HCT116 (cell line): ENCODE results near the gene SLC28A3. TPM values are rescaled to one million over a fixed set of nuclear protein-coding genes. Genes with fewer than 3 reads are reported as not detected.

ENCODE experiments used
- ATAC-seq: fragments of 200-7000 bp; cut with Tn5 transposase; 2 replicates; pipeline ENCODE4 v1.9.1; 2020; ENCODE audit warnings: mild to moderate bottlenecking, moderate library complexity
- BruUV-seq: library from RNA; stranded (reverse); fragments of 400-500 nt; replicated peaks from 2 replicates; lab custom pipeline; 2021; lab: Mats Ljungman, UMichigan
- CTCF ChIA-PET: fragments of 300-600 bp; sonication (Branson Sonifier 250); formaldehyde crosslinking; loops from one replicate; lab custom pipeline; 2021; ENCODE audit warnings: antibody characterized with exemption; lab: Charles Lee
- POLR2A ChIA-PET: fragments of 300-600, 350-600 bp; sonication (Branson Sonifier 250); formaldehyde crosslinking; loops from one replicate; lab custom pipeline; 2021; ENCODE audit warnings: antibody characterized with exemption; lab: Charles Lee
- RAD21 ChIA-PET, 2 experiments: fragments of 300-600 bp; sonication (Branson Sonifier 250); formaldehyde crosslinking; loops; one replicate each; lab custom pipeline; 2023; ENCODE audit warnings: low total read pairs in 2 of 2; ENCODE audit not compliant: uncharacterized antibody in 2 of 2, unreplicated experiment in 2 of 2, low non-redundant PET in 1 of 2; lab: Charles Lee
- DNase-seq: peaks from one replicate; pipeline ENCODE4 v3.0.0-alpha.2; 2010; ENCODE audit warnings: low read depth, low spot score
- H2AFZ ChIP-seq: fragments of 200-600 bp; shearing (Covaris generic), sonication (generic); 2 replicates; pipeline ENCODE4 v1.6.1; 2017; ENCODE audit warnings: low read depth, mixed run types, mixed read lengths, antibody characterized with exemption, low read length; ENCODE audit not compliant: poor library complexity, severe bottlenecking
- H3K27ac ChIP-seq: 2 replicates; pipeline ENCODE4 v1.5.1; 2012; ENCODE audit warnings: low read depth, low read length
- H3K27me3 ChIP-seq: fragments of 200-600 bp; sonication (generic); 2 replicates; pipeline ENCODE4 v1.6.1; 2016; ENCODE audit warnings: mixed run types, low read length, mixed read lengths; ENCODE audit not compliant: insufficient read depth
- H3K36me3 ChIP-seq, 2 experiments: fragments of 200-500 bp in 1 of 2; fragments of 200-600 bp in 1 of 2; sonication (Bioruptor generic) in 1 of 2; sonication (generic) in 1 of 2; 2 replicates each; pipeline versions ENCODE4 v1.5.1 to v1.6.1; 2014 to 2016; ENCODE audit warnings: low read length in 2 of 2, inconsistent platforms in 1 of 2, mixed read lengths in 1 of 2, mixed run types in 1 of 2; ENCODE audit not compliant: insufficient read depth in 2 of 2, control insufficient read depth in 1 of 2
- H3K4me1 ChIP-seq, 2 experiments: fragments of 200-600 bp in 1 of 2; sonication (generic) in 1 of 2; 2 replicates each; pipeline versions ENCODE4 v1.5.1 to v1.6.1; 2012 to 2017; ENCODE audit warnings: low read length in 2 of 2, inconsistent platforms in 1 of 2, mild to moderate bottlenecking in 1 of 2, mixed read lengths in 1 of 2, mixed run types in 1 of 2, moderate library complexity in 1 of 2; ENCODE audit not compliant: insufficient read depth in 2 of 2, control insufficient read depth in 1 of 2
- H3K4me2 ChIP-seq: fragments of 200-600 bp; sonication (generic); 2 replicates; pipeline ENCODE4 v1.6.1; 2017; ENCODE audit warnings: mixed run types, low read length, mixed read lengths
- H3K4me3 ChIP-seq, 2 experiments: fragments of 200-600 bp in 1 of 2; sonication (generic) in 1 of 2; replicated peaks in 1 of 2; 2 replicates each; pipeline ENCODE4 v1.5.1; 2011 to 2016; ENCODE audit warnings: low read length in 2 of 2, control low read depth in 1 of 2, low read depth in 1 of 2, mild to moderate bottlenecking in 1 of 2, mixed read lengths in 1 of 2, mixed run types in 1 of 2
- H3K79me2 ChIP-seq: fragments of 200-600 bp; sonication (generic); 2 replicates; pipeline ENCODE4 v1.6.1; 2017; ENCODE audit warnings: mild to moderate bottlenecking, mixed run types, low read length, moderate library complexity, mixed read lengths; ENCODE audit not compliant: insufficient read depth
- H3K9ac ChIP-seq: fragments of 200-600 bp; sonication (generic); 2 replicates; pipeline ENCODE4 v1.6.1; 2016; ENCODE audit warnings: low read length, mixed read lengths
- H3K9me2 ChIP-seq: fragments of 200-600 bp; sonication (generic), shearing (Covaris generic); 2 replicates; pipeline ENCODE4 v1.6.1; 2017; ENCODE audit warnings: mixed run types, mild to moderate bottlenecking, moderate library complexity; ENCODE audit not compliant: insufficient read depth
- H3K9me3 ChIP-seq, 2 experiments: fragments of 200-500 bp in 1 of 2; fragments of 200-600 bp in 1 of 2; sonication (Bioruptor generic) in 1 of 2; sonication (generic) in 1 of 2; 2 replicates each; pipeline ENCODE4 v1.6.1; 2014 to 2017; ENCODE audit warnings: low read length in 2 of 2, mixed read lengths in 2 of 2, inconsistent platforms in 1 of 2, low read depth in 1 of 2, mild to moderate bottlenecking in 1 of 2, mixed run types in 1 of 2, moderate library complexity in 1 of 2; ENCODE audit not compliant: control insufficient read depth in 1 of 2, insufficient read depth in 1 of 2
- H4K20me1 ChIP-seq: fragments of 200-600 bp; sonication (generic), shearing (Covaris generic); 2 replicates; pipeline ENCODE4 v1.6.1; 2017; ENCODE audit warnings: mixed run types, mild to moderate bottlenecking, moderate library complexity; ENCODE audit not compliant: insufficient read depth
- ATF3 ChIP-seq: IDR thresholded peaks from 2 replicates; pipeline ENCODE4 v1.6.1; 2012
- CEBPB ChIP-seq: IDR thresholded peaks from 2 replicates; pipeline ENCODE4 v1.6.1; 2012; ENCODE audit warnings: low read depth
- ELF1 ChIP-seq: IDR thresholded peaks from 2 replicates; pipeline ENCODE4 v1.6.1; 2012; ENCODE audit warnings: low read depth, borderline replicate concordance
- EZH2 ChIP-seq: fragments of 200-600 bp; sonication (generic); IDR thresholded peaks from 2 replicates; pipeline ENCODE4 v1.6.1; 2017; ENCODE audit warnings: antibody characterized with exemption, mixed run types
- EZH2phosphoT487 ChIP-seq: fragments of 200-600 bp; IDR thresholded peaks from 2 replicates; pipeline ENCODE4 v1.6.1; 2018; ENCODE audit warnings: antibody characterized with exemption, borderline replicate concordance
- FOSL1 ChIP-seq: IDR thresholded peaks from 2 replicates; pipeline ENCODE4 v1.6.1; 2012; ENCODE audit warnings: low read depth
- JUND ChIP-seq: IDR thresholded peaks from 2 replicates; pipeline ENCODE4 v1.6.1; 2012
- POLR2AphosphoS5 ChIP-seq: IDR thresholded peaks from 2 replicates; pipeline ENCODE4 v1.6.1; 2011; ENCODE audit warnings: mild to moderate bottlenecking, low read depth, low read length, moderate library complexity
- RAD21 ChIP-seq: IDR thresholded peaks from 2 replicates; pipeline ENCODE4 v1.6.1; 2012; ENCODE audit warnings: low read depth, mild to moderate bottlenecking
- SIN3A ChIP-seq: IDR thresholded peaks from 2 replicates; pipeline ENCODE4 v1.6.1; 2012; ENCODE audit warnings: low read depth
- SRF ChIP-seq: IDR thresholded peaks from 2 replicates; pipeline ENCODE4 v1.6.1; 2012; ENCODE audit warnings: low read depth
- TCF7L2 ChIP-seq: IDR thresholded peaks from 2 replicates; pipeline ENCODE4 v1.7.0; 2011; ENCODE audit warnings: borderline replicate concordance, inconsistent platforms; ENCODE audit not compliant: insufficient read depth, insufficient read length; ENCODE audit errors: extremely low read depth
- ZFX ChIP-seq: fragments of 450-650 bp; IDR thresholded peaks from 2 replicates; pipeline ENCODE4 v1.6.1; 2017
- ZNF274 ChIP-seq: fragments of 200-500 bp; sonication (Bioruptor generic); IDR thresholded peaks from 2 replicates; pipeline ENCODE4 v1.6.1; 2014; ENCODE audit warnings: mild to moderate bottlenecking, low read depth, low read length, inconsistent platforms
- intact Hi-C: fragments of 100-400 bp; cut with micrococcal nuclease; formaldehyde crosslinking; loops from 2 replicates; pipeline ENCODE4 v1.10.0; 2022
- total RNA-seq: library from RNA; stranded (reverse); gene quantifications from one replicate; pipeline ENCODE4 v1.2.1, GENCODE V29; 2021; ENCODE audit not compliant: unreplicated experiment
- TF ChIP-seq, protein P1 (sequence below), 3 experiments: fragments of 200-600 bp in 1 of 3; sonication (generic) in 1 of 3; IDR thresholded peaks in 2 of 3; conservative IDR thresholded peaks in 1 of 3; 2 replicates each; pipeline ENCODE4 v1.5.1; 2012 to 2017; ENCODE audit warnings: low read depth in 2 of 3, low read length in 2 of 3, antibody characterized with exemption in 1 of 3, borderline replicate concordance in 1 of 3, control low read depth in 1 of 3, mild to moderate bottlenecking in 1 of 3, mixed read lengths in 1 of 3, mixed run types in 1 of 3, moderate library complexity in 1 of 3; ENCODE audit not compliant: insufficient read depth in 1 of 3
- TF ChIP-seq, protein P2 (sequence below): IDR thresholded peaks from 2 replicates; pipeline ENCODE4 v1.6.1; 2012; ENCODE audit warnings: low read depth

The SLC28A3 gene
- total RNA-seq, 1 experiment from 2014 or later, result not detected

DNA sequence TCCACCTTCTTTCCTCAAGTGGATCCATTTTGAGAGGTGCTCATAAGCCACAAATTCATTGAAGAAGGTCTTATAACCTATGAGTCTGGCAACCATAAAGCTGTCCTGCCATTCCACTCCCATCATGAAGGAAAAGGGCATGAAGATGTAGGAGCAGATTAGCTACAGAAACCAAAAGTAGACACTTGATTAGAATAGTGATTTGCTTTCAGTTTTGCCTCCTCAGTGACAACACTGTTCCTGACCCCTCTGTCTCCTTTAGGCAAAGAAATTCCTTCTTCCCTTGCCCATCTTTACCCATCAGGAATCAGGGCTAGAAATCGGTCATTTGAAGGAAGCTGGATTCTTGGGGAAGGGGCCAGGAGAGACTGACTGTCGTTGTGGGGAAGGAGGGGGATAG lies 55.2 kb downstream of the SLC28A3 start:
- intact Hi-C loops, result no loop called here
- ChIA-PET POLR2A (no interaction called here), CTCF (interaction anchor here (1.9 kb wide), 1 partner anchor 8 kb away, joined by 6 read pairs; no protein-coding TSS in a partner anchor)

More for the DNA sequence above, 55.2 kb downstream of the SLC28A3 start:
- no peaks in the 10 kb centered on the region for H3K9me3 ChIP-seq
- peaks cover 32% of the 10 kb centered on the region; the same call in 1 of the 2 replicates for H3K27me3 ChIP-seq
- no peak overlapping the region for H3K4me2 ChIP-seq
- no peaks in the 10 kb centered on the region for H3K79me2 ChIP-seq
- H2AFZ ChIP-seq, result no peak overlapping the region
- no peak overlapping the region for H3K4me3 ChIP-seq
- no peaks in the 10 kb centered on the region for H3K9me2 ChIP-seq
- no peaks in the 10 kb centered on the region for H3K36me3 ChIP-seq
- RAD21 ChIA-PET, result no interaction called here
- ATAC-seq (no peak), DNase-seq (no peak)
- H4K20me1 ChIP-seq, result no peaks in the 10 kb centered on the region
- H3K27ac ChIP-seq, result no peak overlapping the region
- H3K4me1 ChIP-seq, result no peaks in the 10 kb centered on the region
- no peak for TF ChIP-seq EZH2
- no peak for TF ChIP-seq TCF7L2
- no peak for TF ChIP-seq SRF
- no peak for TF ChIP-seq EZH2phosphoT487
- TF ChIP-seq, protein P1, sequence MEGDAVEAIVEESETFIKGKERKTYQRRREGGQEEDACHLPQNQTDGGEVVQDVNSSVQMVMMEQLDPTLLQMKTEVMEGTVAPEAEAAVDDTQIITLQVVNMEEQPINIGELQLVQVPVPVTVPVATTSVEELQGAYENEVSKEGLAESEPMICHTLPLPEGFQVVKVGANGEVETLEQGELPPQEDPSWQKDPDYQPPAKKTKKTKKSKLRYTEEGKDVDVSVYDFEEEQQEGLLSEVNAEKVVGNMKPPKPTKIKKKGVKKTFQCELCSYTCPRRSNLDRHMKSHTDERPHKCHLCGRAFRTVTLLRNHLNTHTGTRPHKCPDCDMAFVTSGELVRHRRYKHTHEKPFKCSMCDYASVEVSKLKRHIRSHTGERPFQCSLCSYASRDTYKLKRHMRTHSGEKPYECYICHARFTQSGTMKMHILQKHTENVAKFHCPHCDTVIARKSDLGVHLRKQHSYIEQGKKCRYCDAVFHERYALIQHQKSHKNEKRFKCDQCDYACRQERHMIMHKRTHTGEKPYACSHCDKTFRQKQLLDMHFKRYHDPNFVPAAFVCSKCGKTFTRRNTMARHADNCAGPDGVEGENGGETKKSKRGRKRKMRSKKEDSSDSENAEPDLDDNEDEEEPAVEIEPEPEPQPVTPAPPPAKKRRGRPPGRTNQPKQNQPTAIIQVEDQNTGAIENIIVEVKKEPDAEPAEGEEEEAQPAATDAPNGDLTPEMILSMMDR (IDR thresholded peaks at IDR 0.05 in 2 of 3, conservative IDR thresholded peaks at IDR 0.05 in 1 of 3; ENCODE audit: borderline replicate concordance in 1 of 3, insufficient read depth in 1 of 3, low read depth in 2 of 3, low read length in 2 of 3), result no peak
- no peak for TF ChIP-seq RAD21
- TF ChIP-seq CEBPB, result no peak
- TF ChIP-seq ATF3, result no peak
- TF ChIP-seq JUND, result no peak
- TF ChIP-seq ELF1, result no peak
- TF ChIP-seq SIN3A, result no peak
- TF ChIP-seq, protein P2, sequence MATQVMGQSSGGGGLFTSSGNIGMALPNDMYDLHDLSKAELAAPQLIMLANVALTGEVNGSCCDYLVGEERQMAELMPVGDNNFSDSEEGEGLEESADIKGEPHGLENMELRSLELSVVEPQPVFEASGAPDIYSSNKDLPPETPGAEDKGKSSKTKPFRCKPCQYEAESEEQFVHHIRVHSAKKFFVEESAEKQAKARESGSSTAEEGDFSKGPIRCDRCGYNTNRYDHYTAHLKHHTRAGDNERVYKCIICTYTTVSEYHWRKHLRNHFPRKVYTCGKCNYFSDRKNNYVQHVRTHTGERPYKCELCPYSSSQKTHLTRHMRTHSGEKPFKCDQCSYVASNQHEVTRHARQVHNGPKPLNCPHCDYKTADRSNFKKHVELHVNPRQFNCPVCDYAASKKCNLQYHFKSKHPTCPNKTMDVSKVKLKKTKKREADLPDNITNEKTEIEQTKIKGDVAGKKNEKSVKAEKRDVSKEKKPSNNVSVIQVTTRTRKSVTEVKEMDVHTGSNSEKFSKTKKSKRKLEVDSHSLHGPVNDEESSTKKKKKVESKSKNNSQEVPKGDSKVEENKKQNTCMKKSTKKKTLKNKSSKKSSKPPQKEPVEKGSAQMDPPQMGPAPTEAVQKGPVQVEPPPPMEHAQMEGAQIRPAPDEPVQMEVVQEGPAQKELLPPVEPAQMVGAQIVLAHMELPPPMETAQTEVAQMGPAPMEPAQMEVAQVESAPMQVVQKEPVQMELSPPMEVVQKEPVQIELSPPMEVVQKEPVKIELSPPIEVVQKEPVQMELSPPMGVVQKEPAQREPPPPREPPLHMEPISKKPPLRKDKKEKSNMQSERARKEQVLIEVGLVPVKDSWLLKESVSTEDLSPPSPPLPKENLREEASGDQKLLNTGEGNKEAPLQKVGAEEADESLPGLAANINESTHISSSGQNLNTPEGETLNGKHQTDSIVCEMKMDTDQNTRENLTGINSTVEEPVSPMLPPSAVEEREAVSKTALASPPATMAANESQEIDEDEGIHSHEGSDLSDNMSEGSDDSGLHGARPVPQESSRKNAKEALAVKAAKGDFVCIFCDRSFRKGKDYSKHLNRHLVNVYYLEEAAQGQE, result no peak
- no peak for TF ChIP-seq ZNF274
- TF ChIP-seq ZFX, result no peak
- TF ChIP-seq POLR2AphosphoS5, result no peak
- TF ChIP-seq FOSL1, result no peak
- H3K9ac ChIP-seq, result no peak overlapping the region
- BruUV-seq, result no TSS peak
